DND-41 (cell line): ENCODE measurements around the gene TMEM163.

ENCODE experiments used
- ATAC-seq: fragments of 200-7000 bp; cut with Tn5 transposase; 3 replicates; pipeline ENCODE4 v1.9.1; 2021; ENCODE audit warnings: low read depth; ENCODE audit not compliant: insufficient read depth
- DNase-seq: peaks from one replicate; pipeline ENCODE4 v3.0.0-alpha.2; 2020
- H2AFZ ChIP-seq: 2 replicates; pipeline ENCODE4 v1.6.0; 2012; ENCODE audit warnings: low read depth, low read length
- H3K27ac ChIP-seq: 2 replicates; pipeline ENCODE4 v1.5.1; 2012; ENCODE audit warnings: low read length, inconsistent platforms
- H3K27me3 ChIP-seq: fragments of 200-600 bp; sonication (generic); 2 replicates; pipeline ENCODE4 v1.6.0; 2012; ENCODE audit warnings: low read length, mild to moderate bottlenecking, inconsistent platforms; ENCODE audit not compliant: insufficient read depth, poor library complexity
- H3K36me3 ChIP-seq: 2 replicates; pipeline ENCODE4 v1.5.1; 2012; ENCODE audit warnings: low read length, inconsistent platforms; ENCODE audit not compliant: insufficient read depth
- H3K4me1 ChIP-seq: 2 replicates; pipeline ENCODE4 v1.5.1; 2012; ENCODE audit warnings: mild to moderate bottlenecking, low read length; ENCODE audit not compliant: insufficient read depth
- H3K4me2 ChIP-seq: 2 replicates; pipeline ENCODE4 v1.6.0; 2012; ENCODE audit warnings: mild to moderate bottlenecking, moderate library complexity, low read length, inconsistent platforms; ENCODE audit not compliant: insufficient read depth
- H3K4me3 ChIP-seq, 2 experiments: fragments of 200-600 bp in 1 of 2; shearing (Covaris generic) in 1 of 2; 2 replicates each; pipeline ENCODE4 v1.5.1; 2012 to 2016; ENCODE audit warnings: inconsistent platforms in 2 of 2, low read length in 2 of 2, mild to moderate bottlenecking in 2 of 2, low read depth in 1 of 2, moderate library complexity in 1 of 2
- H3K79me2 ChIP-seq: 2 replicates; pipeline ENCODE4 v1.6.0; 2012; ENCODE audit warnings: low read length, inconsistent platforms; ENCODE audit not compliant: insufficient read depth
- H3K9ac ChIP-seq: 2 replicates; pipeline ENCODE4 v1.6.0; 2012; ENCODE audit warnings: low read depth, mild to moderate bottlenecking, inconsistent platforms, low read length, moderate library complexity
- H3K9me3 ChIP-seq: 2 replicates; pipeline ENCODE4 v1.5.1; 2012; ENCODE audit warnings: low read length, moderate library complexity, mild to moderate bottlenecking, inconsistent platforms; ENCODE audit not compliant: insufficient read depth, severe bottlenecking
- H4K20me1 ChIP-seq: 2 replicates; pipeline ENCODE4 v1.6.0; 2012; ENCODE audit warnings: low read length; ENCODE audit not compliant: insufficient read depth
- EZH2 ChIP-seq: IDR thresholded peaks from 3 replicates; pipeline ENCODE4 v1.6.1; 2012; ENCODE audit warnings: borderline replicate concordance, low read depth, mild to moderate bottlenecking, moderate library complexity, low read length, inconsistent platforms; ENCODE audit not compliant: severe bottlenecking
- TF ChIP-seq, protein P1 (sequence below): IDR thresholded peaks from 2 replicates; pipeline ENCODE4 v1.5.1; 2012; ENCODE audit warnings: borderline replicate concordance, low read length, moderate library complexity, mild to moderate bottlenecking; ENCODE audit not compliant: poor library complexity, severe bottlenecking; ENCODE audit errors: extremely low read depth

TMEM163 gene

GRCh38 chr2:134739879-134740301 lies 21.1 kb upstream of the TMEM163 start:
- no peak for ATAC-seq
- peaks cover 12% of the 10 kb centered on the region for H3K4me1 ChIP-seq
- DNase-seq, result no peak
- H3K36me3 ChIP-seq, result no peaks in the 10 kb centered on the region
- no peak overlapping the region for H3K4me3 ChIP-seq
- no peak overlapping the region for H2AFZ ChIP-seq
- TF ChIP-seq, protein P1, sequence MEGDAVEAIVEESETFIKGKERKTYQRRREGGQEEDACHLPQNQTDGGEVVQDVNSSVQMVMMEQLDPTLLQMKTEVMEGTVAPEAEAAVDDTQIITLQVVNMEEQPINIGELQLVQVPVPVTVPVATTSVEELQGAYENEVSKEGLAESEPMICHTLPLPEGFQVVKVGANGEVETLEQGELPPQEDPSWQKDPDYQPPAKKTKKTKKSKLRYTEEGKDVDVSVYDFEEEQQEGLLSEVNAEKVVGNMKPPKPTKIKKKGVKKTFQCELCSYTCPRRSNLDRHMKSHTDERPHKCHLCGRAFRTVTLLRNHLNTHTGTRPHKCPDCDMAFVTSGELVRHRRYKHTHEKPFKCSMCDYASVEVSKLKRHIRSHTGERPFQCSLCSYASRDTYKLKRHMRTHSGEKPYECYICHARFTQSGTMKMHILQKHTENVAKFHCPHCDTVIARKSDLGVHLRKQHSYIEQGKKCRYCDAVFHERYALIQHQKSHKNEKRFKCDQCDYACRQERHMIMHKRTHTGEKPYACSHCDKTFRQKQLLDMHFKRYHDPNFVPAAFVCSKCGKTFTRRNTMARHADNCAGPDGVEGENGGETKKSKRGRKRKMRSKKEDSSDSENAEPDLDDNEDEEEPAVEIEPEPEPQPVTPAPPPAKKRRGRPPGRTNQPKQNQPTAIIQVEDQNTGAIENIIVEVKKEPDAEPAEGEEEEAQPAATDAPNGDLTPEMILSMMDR, result no peak
- TF ChIP-seq EZH2, result no peak
- H3K9ac ChIP-seq, result no peak overlapping the region
- H3K9me3 ChIP-seq, result no peaks in the 10 kb centered on the region
- H3K27me3 ChIP-seq, result no peaks in the 10 kb centered on the region
- H3K4me2 ChIP-seq, result no peak overlapping the region
- no peaks in the 10 kb centered on the region for H4K20me1 ChIP-seq
- no peak overlapping the region for H3K27ac ChIP-seq
- no peaks in the 10 kb centered on the region for H3K79me2 ChIP-seq

DNA sequence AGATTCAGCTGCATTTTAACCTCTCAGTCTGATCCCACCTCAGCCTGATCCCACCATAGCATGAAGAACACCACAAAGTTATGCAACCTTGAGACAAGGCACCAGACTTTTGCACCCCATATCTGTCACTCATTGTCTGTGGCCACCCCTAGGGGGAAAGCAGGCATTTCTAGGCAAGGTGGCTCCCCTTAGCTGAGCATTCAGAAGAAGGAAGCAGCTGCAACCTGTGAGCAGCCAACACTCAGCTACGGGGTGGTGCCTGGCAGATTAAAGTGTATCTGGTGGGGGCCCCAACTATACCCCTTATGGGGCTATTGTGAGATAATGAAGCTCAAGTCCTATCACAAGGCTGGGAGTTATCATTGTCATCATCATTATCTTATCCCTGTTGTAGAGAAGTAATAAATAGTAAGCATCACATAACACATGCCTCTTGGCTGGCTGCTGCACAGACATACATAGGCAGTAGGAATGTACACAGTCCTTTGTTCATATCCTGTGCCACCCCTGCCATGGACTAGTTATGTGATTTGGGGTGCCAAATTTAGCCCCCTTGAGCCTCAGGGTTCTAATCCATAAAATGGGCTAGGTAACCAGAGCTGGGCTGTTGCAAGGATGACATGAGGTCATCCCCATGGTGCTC lies 20.6 kb upstream of the TMEM163 start:
- H2AFZ ChIP-seq, result no peak overlapping the region
- TF ChIP-seq EZH2, result no peak
- TF ChIP-seq, protein P1, result no peak
- no peaks in the 10 kb centered on the region for H3K79me2 ChIP-seq
- H3K27ac ChIP-seq, result no peak overlapping the region
- H3K9me3 ChIP-seq, result no peaks in the 10 kb centered on the region
- no peaks in the 10 kb centered on the region for H3K27me3 ChIP-seq
- H3K4me1 ChIP-seq, result peaks cover 7% of the 10 kb centered on the region; the same call in 1 of the 2 replicates
- no peak overlapping the region for H3K4me2 ChIP-seq
- H3K9ac ChIP-seq, result no peak overlapping the region
- no peak overlapping the region for H3K4me3 ChIP-seq
- no peaks in the 10 kb centered on the region for H3K36me3 ChIP-seq
- ATAC-seq, result peak; percentile 66
- H4K20me1 ChIP-seq, result no peaks in the 10 kb centered on the region
- no peak for DNase-seq

DNA sequence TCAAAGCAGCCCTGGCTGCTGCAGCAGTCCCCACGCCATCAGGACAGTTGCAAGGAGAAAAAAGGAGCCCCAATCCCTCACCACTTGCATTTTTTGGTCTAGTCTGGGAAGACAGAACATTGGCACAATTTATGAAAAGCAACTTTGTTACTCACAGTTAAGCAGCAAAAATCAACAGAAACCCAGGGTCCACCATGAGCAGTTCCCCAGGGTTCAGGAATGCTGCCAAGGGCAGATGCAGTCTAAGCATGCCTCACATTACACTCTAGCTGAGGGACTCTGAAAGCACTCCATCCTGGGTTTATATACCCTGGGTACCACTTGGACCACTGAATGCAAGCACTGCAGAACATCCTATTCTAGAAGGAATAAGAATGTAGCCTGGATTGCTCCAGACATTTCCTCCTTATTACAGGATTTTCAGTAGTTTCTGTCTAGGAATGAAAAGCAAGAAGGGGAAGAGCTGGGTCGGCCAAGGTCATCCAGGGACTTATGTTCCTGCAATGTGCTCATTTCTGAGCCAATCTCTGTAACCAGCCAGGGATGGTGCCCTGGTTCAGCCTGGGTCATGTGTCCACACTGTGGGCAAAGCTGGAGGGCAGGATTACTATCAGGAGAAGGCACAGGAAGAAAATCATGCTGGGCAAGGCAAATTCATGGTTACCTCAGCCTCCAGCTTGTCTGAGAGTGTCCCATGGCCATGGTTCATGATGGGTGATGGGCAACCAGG lies 19.5 kb upstream of the TMEM163 start:
- Histone ChIP-seq H3K27me3 (no peaks in the 10 kb centered on the region), H2AFZ (no peak overlapping the region), H3K9me3 (no peaks in the 10 kb centered on the region), H3K4me3 (no peak overlapping the region), H3K36me3 (no peaks in the 10 kb centered on the region), H3K4me2 (no peak overlapping the region), H3K27ac (no peak overlapping the region), H4K20me1 (no peaks in the 10 kb centered on the region), H3K79me2 (no peaks in the 10 kb centered on the region), H3K9ac (no peak overlapping the region), H3K4me1 (no peaks in the 10 kb centered on the region)
- DNase-seq (no peak), ATAC-seq (no peak)
- TF ChIP-seq, protein P1, result no peak
- TF ChIP-seq EZH2, result no peak
